PC-9 (cell line): ENCODE data around the gene PTCD3. TPM values are rescaled to one million over a fixed set of nuclear protein-coding genes. Genes with fewer than 3 reads are reported as not detected.

Experiments used
- BruUV-seq: library from RNA; stranded (reverse); fragments of 400-500 nt; replicated peaks from 2 replicates; lab custom pipeline; 2021; lab: Mats Ljungman, UMichigan
- CTCF ChIA-PET: fragments of 300-600 bp; sonication (Branson Sonifier 250); formaldehyde crosslinking; loops from one replicate; lab custom pipeline; 2022; ENCODE audit warnings: antibody characterized with exemption; lab: Charles Lee
- POLR2A ChIA-PET: fragments of 300-600 bp; sonication (Branson Sonifier 250); formaldehyde crosslinking; loops from one replicate; lab custom pipeline; 2022; ENCODE audit warnings: antibody characterized with exemption; ENCODE audit not compliant: unreplicated experiment; lab: Charles Lee
- DNase-seq, 2 experiments: peaks; one replicate each; pipeline versions ENCODE4 v3.0.0 to v3.0.0-alpha.2; 2015 to 2022; ENCODE audit warnings: mixed read lengths in 1 of 2
- H2AFZ ChIP-seq: fragments of 200-600 bp; sonication (generic); 2 replicates; pipeline ENCODE4 v1.8.1; 2017; ENCODE audit warnings: antibody characterized with exemption
- H3F3A ChIP-seq: fragments of 200-600 bp; sonication (generic); 2 replicates; pipeline ENCODE4 v1.8.1; 2017; ENCODE audit warnings: antibody characterized with exemption, mild to moderate bottlenecking, low read depth; ENCODE audit not compliant: insufficient read depth
- H3K27ac ChIP-seq: fragments of 200-600 bp; sonication (generic); 2 replicates; pipeline ENCODE4 v1.6.1; 2016; ENCODE audit warnings: mixed run types
- H3K27me3 ChIP-seq: fragments of 200-600 bp; sonication (generic); 2 replicates; pipeline ENCODE4 v1.6.1; 2016; ENCODE audit warnings: low read depth, mixed run types; ENCODE audit not compliant: insufficient read depth
- H3K36me3 ChIP-seq: fragments of 200-600 bp; sonication (generic); 2 replicates; pipeline ENCODE4 v1.6.1; 2016; ENCODE audit warnings: low read depth, mixed run types
- H3K4me1 ChIP-seq: fragments of 200-600 bp; sonication (generic); replicated peaks from 2 replicates; pipeline ENCODE4 v1.6.1; 2016; ENCODE audit warnings: mixed run types; ENCODE audit not compliant: insufficient read depth
- H3K4me2 ChIP-seq: fragments of 200-600 bp; sonication (generic); 2 replicates; pipeline ENCODE4 v1.6.1; 2017; ENCODE audit warnings: mixed run types
- H3K4me3 ChIP-seq: fragments of 200-600 bp; sonication (generic); 2 replicates; pipeline ENCODE4 v1.6.1; 2016; ENCODE audit warnings: mixed run types
- H3K79me2 ChIP-seq: fragments of 200-600 bp; sonication (generic); 2 replicates; pipeline ENCODE4 v1.6.1; 2017; ENCODE audit warnings: low read depth, mixed run types
- H3K9me2 ChIP-seq: fragments of 200-600 bp; sonication (generic); 2 replicates; pipeline ENCODE4 v1.8.1; 2017; ENCODE audit warnings: mild to moderate bottlenecking; ENCODE audit not compliant: insufficient read depth
- H3K9me3 ChIP-seq: fragments of 200-600 bp; sonication (generic); 2 replicates; pipeline ENCODE4 v1.8.1; 2016; ENCODE audit warnings: low read depth; ENCODE audit not compliant: insufficient read depth
- H4K20me1 ChIP-seq: fragments of 200-600 bp; sonication (generic); 2 replicates; pipeline ENCODE4 v1.8.1; 2017; ENCODE audit not compliant: insufficient read depth
- EZH2 ChIP-seq: fragments of 200-600 bp; sonication (generic); IDR thresholded peaks from 2 replicates; pipeline ENCODE4 v1.8.0; 2017; ENCODE audit warnings: antibody characterized with exemption, low read depth
- intact Hi-C: fragments of 100-400 bp; cut with micrococcal nuclease; formaldehyde crosslinking; loops from one replicate; pipeline ENCODE4 v1.10.0; 2022; ENCODE audit not compliant: unreplicated experiment
- total RNA-seq: library from RNA; stranded (reverse); gene quantifications from 2 replicates; pipeline ENCODE4 v1.2.3, GENCODE V29; 2021
- TF ChIP-seq, protein P1 (sequence below): fragments of 200-600 bp; sonication (generic); conservative IDR thresholded peaks from 2 replicates; pipeline ENCODE4 v1.6.1; 2017; ENCODE audit warnings: mixed run types, antibody characterized with exemption, mild to moderate bottlenecking, moderate library complexity

PTCD3 gene
- total RNA-seq, 1 experiment from 2014 or later: 82.7 TPM

DNA sequence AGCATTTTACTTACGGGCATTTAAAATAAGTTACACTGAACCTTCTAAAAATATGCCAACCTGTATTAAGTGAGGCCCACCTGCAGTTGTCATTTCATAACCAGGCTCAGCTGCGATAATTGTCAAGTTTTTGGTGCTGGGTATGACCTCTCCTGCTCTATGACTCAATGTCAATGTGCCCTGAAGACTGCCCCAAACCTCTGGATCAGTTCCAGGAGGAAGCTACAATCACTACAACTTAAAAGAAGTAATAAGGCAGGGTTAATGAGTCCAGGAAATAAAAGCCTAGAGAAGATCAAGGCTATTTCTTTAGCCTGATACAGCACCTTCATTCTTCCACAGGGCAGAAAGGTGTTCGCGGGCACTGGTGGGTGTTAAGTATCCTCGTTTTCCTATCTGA lies 23.3 kb upstream of the PTCD3 start:
- Histone ChIP-seq H3K9me3 (no peaks in the 10 kb centered on the region), H4K20me1 (no peaks in the 10 kb centered on the region), H3K4me1 (no peaks in the 10 kb centered on the region), H3K4me2 (no peak overlapping the region), H3K79me2 (no peaks in the 10 kb centered on the region), H3K36me3 (peaks cover 39% of the 10 kb centered on the region), H3F3A (peaks cover 14% of the 10 kb centered on the region; the same call in 1 of the 2 replicates), H2AFZ (no peak overlapping the region), H3K27ac (no peak overlapping the region), H3K9me2 (no peaks in the 10 kb centered on the region), H3K4me3 (no peak overlapping the region), H3K27me3 (no peaks in the 10 kb centered on the region)
- ChIA-PET CTCF (no interaction called here), POLR2A (no interaction called here)
- no peak for DNase-seq
- no TSS peak for BruUV-seq
- intact Hi-C loops: no loop called here
- TF ChIP-seq, protein P1, sequence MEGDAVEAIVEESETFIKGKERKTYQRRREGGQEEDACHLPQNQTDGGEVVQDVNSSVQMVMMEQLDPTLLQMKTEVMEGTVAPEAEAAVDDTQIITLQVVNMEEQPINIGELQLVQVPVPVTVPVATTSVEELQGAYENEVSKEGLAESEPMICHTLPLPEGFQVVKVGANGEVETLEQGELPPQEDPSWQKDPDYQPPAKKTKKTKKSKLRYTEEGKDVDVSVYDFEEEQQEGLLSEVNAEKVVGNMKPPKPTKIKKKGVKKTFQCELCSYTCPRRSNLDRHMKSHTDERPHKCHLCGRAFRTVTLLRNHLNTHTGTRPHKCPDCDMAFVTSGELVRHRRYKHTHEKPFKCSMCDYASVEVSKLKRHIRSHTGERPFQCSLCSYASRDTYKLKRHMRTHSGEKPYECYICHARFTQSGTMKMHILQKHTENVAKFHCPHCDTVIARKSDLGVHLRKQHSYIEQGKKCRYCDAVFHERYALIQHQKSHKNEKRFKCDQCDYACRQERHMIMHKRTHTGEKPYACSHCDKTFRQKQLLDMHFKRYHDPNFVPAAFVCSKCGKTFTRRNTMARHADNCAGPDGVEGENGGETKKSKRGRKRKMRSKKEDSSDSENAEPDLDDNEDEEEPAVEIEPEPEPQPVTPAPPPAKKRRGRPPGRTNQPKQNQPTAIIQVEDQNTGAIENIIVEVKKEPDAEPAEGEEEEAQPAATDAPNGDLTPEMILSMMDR: no peak
- no peak for TF ChIP-seq EZH2

DNA sequence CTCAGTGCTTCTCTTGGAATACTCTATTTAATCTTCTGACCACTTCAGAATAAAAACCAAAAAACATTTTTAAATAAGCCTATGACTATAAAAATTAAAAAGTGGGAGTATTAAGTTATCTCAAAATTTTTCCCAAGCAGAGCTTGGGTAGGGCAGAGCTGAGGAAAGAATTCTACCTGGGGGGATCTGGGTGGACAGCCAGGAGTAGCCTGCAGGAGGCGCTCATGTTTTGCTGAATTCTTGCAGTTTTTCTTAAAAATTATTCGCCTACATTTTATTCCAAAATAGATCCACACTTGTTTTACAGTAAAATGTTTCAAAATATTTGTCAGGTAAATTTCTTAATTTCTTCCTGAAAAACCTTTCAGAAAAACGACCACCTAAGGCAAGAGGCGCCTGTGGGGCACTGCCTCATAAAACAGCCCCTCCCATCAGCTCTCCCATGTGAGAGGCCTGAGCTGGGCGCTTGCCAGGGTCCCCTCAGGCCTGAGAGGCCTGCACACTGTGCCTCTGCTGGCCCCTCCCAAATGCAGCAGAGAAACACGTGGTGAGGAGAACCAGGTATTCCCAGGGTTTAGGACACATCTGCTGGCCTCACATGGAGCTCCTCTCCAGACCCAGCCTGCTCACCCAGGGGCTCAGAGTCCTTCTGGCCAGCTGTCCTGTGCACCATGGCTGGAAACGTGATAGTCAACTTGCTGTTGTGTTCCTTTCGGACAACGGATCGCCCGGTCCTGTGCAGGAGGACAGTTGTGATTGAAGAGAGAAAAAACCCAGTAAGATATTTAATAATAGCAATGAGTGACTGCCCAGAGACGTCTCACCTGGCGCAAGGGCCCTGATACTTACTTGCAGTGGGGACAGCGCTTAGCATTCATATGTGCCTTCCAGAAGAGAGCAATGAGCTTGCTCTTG lies 17.8 kb upstream of the PTCD3 start:
- Histone ChIP-seq H3K9me2 (no peaks in the 10 kb centered on the region), H3K4me2 (no peak overlapping the region), H3K79me2 (no peaks in the 10 kb centered on the region), H3K4me1 (no peaks in the 10 kb centered on the region), H3K27ac (no peak overlapping the region), H3K27me3 (no peaks in the 10 kb centered on the region), H3K4me3 (no peak overlapping the region), H3K36me3 (peaks cover 22% of the 10 kb centered on the region), H2AFZ (no peak overlapping the region), H3K9me3 (no peaks in the 10 kb centered on the region), H4K20me1 (peaks cover 5% of the 10 kb centered on the region; the same call in 1 of the 2 replicates), H3F3A (peaks cover 6% of the 10 kb centered on the region; the same call in 1 of the 2 replicates)
- ChIA-PET POLR2A (no interaction called here), CTCF (no interaction called here)
- TF ChIP-seq, protein P1: peak; percentile 56; the same call in 1 of the 2 replicates
- no peak for TF ChIP-seq EZH2
- no TSS peak for BruUV-seq
- intact Hi-C loops: no loop called here
- DNase-seq: no peak

DNA sequence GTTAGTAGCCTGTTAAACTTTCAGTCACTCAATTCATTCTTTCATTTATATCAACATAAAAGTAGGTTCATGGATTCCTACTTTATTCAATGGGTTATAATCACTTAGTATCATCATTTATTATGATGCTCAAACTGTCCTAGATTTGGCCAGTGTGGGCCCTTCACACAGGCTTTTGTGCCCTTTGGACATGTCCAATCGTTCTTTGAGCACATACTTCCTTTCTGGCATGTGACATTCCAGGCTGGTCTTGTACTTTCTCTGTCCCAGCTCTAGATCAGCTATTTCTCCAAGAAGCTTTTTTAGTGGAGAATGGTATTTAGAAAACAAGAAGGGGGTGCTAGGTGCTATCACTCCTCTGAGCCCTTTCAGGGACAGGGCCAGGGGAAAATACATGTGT lies 11.8 kb upstream of the PTCD3 start:
- Histone ChIP-seq H3K9me2 (no peaks in the 10 kb centered on the region), H3K27ac (no peak overlapping the region), H2AFZ (no peak overlapping the region), H3K27me3 (no peaks in the 10 kb centered on the region), H3K9me3 (no peaks in the 10 kb centered on the region), H3K4me3 (no peak overlapping the region), H4K20me1 (peaks cover 15% of the 10 kb centered on the region), H3K4me1 (no peaks in the 10 kb centered on the region), H3K79me2 (peaks cover 11% of the 10 kb centered on the region; the same call in 1 of the 2 replicates), H3K36me3 (peaks cover 41% of the 10 kb centered on the region), H3K4me2 (no peak overlapping the region), H3F3A (no peaks in the 10 kb centered on the region)
- no TSS peak for BruUV-seq
- TF ChIP-seq, protein P1: no peak
- no peak for TF ChIP-seq EZH2
- ChIA-PET POLR2A (no interaction called here), CTCF (no interaction called here)
- no peak for DNase-seq
- intact Hi-C loops: no loop called here
